ENCODE measurements around the gene CNTN6.

DNA sequence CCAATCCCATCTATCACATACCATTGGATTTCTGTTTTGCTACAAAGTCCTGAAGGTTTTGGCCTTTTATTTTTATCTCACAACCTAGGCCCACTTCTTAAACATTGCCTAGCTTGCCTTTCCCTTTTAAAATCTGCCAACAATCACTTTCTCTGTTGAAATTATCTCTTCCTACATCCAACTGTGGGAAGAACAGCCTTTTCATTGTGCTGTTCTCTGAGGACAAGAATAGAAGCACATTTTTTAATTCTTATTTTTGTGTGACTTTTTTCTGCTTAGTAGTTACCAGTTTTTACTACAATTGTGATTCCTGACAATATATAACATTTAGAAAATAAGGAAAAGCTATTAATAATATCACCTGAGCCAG is 159.2 kb downstream of the CNTN6 start:
- TF ChIP-seq, protein P1, sequence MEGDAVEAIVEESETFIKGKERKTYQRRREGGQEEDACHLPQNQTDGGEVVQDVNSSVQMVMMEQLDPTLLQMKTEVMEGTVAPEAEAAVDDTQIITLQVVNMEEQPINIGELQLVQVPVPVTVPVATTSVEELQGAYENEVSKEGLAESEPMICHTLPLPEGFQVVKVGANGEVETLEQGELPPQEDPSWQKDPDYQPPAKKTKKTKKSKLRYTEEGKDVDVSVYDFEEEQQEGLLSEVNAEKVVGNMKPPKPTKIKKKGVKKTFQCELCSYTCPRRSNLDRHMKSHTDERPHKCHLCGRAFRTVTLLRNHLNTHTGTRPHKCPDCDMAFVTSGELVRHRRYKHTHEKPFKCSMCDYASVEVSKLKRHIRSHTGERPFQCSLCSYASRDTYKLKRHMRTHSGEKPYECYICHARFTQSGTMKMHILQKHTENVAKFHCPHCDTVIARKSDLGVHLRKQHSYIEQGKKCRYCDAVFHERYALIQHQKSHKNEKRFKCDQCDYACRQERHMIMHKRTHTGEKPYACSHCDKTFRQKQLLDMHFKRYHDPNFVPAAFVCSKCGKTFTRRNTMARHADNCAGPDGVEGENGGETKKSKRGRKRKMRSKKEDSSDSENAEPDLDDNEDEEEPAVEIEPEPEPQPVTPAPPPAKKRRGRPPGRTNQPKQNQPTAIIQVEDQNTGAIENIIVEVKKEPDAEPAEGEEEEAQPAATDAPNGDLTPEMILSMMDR (IDR thresholded peaks at IDR 0.05): no peak
- no peak for TF ChIP-seq POLR2A (IDR thresholded peaks at IDR 0.05)

Measured in lower leg skin (tissue), 3 donors.